HL-60 (cell line): ENCODE results near the gene ATP11A.

Experiments
- TF ChIP-seq, protein P1 (sequence below): IDR thresholded peaks from one replicate; pipeline ENCODE4 v1.5.1; 2011; ENCODE audit warnings: low read length, control low read depth, inconsistent platforms; ENCODE audit not compliant: insufficient read depth
- TF ChIP-seq, protein P2 (sequence below): IDR thresholded peaks from 2 replicates; pipeline ENCODE4 v1.6.1; 2012; ENCODE audit warnings: low read depth; ENCODE audit not compliant: insufficient replicate concordance

DNA sequence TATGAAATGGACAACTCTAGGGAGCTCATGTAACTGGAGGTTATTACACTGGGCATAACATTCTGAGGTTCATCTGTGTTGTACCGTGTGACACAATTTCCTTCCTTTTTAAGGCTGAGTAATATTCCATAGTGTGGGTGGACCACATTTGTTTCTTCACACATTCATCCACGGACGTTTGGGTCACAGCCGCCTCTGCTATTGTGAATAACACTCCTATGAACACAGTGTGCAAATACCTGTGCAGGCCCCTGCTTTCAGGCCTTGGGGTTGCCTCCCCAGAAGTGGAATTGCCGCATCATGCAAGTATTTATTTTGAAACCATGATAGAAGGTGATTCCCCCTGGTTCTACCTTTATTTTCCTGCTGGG, 215.8 kb downstream of the ATP11A start:
- TF ChIP-seq, protein P1, sequence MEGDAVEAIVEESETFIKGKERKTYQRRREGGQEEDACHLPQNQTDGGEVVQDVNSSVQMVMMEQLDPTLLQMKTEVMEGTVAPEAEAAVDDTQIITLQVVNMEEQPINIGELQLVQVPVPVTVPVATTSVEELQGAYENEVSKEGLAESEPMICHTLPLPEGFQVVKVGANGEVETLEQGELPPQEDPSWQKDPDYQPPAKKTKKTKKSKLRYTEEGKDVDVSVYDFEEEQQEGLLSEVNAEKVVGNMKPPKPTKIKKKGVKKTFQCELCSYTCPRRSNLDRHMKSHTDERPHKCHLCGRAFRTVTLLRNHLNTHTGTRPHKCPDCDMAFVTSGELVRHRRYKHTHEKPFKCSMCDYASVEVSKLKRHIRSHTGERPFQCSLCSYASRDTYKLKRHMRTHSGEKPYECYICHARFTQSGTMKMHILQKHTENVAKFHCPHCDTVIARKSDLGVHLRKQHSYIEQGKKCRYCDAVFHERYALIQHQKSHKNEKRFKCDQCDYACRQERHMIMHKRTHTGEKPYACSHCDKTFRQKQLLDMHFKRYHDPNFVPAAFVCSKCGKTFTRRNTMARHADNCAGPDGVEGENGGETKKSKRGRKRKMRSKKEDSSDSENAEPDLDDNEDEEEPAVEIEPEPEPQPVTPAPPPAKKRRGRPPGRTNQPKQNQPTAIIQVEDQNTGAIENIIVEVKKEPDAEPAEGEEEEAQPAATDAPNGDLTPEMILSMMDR: no peak
- TF ChIP-seq, protein P2, sequence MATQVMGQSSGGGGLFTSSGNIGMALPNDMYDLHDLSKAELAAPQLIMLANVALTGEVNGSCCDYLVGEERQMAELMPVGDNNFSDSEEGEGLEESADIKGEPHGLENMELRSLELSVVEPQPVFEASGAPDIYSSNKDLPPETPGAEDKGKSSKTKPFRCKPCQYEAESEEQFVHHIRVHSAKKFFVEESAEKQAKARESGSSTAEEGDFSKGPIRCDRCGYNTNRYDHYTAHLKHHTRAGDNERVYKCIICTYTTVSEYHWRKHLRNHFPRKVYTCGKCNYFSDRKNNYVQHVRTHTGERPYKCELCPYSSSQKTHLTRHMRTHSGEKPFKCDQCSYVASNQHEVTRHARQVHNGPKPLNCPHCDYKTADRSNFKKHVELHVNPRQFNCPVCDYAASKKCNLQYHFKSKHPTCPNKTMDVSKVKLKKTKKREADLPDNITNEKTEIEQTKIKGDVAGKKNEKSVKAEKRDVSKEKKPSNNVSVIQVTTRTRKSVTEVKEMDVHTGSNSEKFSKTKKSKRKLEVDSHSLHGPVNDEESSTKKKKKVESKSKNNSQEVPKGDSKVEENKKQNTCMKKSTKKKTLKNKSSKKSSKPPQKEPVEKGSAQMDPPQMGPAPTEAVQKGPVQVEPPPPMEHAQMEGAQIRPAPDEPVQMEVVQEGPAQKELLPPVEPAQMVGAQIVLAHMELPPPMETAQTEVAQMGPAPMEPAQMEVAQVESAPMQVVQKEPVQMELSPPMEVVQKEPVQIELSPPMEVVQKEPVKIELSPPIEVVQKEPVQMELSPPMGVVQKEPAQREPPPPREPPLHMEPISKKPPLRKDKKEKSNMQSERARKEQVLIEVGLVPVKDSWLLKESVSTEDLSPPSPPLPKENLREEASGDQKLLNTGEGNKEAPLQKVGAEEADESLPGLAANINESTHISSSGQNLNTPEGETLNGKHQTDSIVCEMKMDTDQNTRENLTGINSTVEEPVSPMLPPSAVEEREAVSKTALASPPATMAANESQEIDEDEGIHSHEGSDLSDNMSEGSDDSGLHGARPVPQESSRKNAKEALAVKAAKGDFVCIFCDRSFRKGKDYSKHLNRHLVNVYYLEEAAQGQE: no peak
